ENCODE measurements around the gene UBL4A.

- TF ChIP-seq POLR2A (IDR thresholded peaks at IDR 0.05) (no peak), CTCF (IDR thresholded peaks at IDR 0.05) (no peak)
Observed at GRCh38 chrX:154515090-154515965, 28.9 kb upstream of the UBL4A start.
